SU-DHL-6 (cell line): ENCODE results near the gene LSP1.

Experiments
- H2AFZ ChIP-seq: fragments of 200-600 bp; sonication (generic); 2 replicates; pipeline ENCODE4 v1.6.1; 2014; ENCODE audit warnings: low read depth, mild to moderate bottlenecking, moderate library complexity, mixed read lengths, antibody characterized with exemption, low read length; ENCODE audit not compliant: severe bottlenecking
- H3F3A ChIP-seq: fragments of 200-600 bp; shearing (Covaris generic); 2 replicates; pipeline ENCODE4 v1.6.0; 2016; ENCODE audit warnings: antibody characterized with exemption, mild to moderate bottlenecking; ENCODE audit not compliant: insufficient read depth
- H3K27ac ChIP-seq: fragments of 200-600 bp; sonication (generic); 2 replicates; pipeline ENCODE4 v1.5.1; 2016; ENCODE audit warnings: low read depth, mild to moderate bottlenecking, low read length, moderate library complexity, mixed read lengths
- H3K27me3 ChIP-seq: fragments of 200-600 bp; sonication (generic), shearing (Covaris generic); 2 replicates; pipeline ENCODE4 v1.6.0; 2014; ENCODE audit warnings: mild to moderate bottlenecking, low read length
- H3K36me3 ChIP-seq: fragments of 200-600 bp; sonication (generic); 2 replicates; pipeline ENCODE4 v1.6.1; 2014; ENCODE audit warnings: mild to moderate bottlenecking, low read length, mixed read lengths
- H3K4me2 ChIP-seq: fragments of 300-600, 200-600 bp; shearing (Covaris generic), sonication (generic); 2 replicates; pipeline ENCODE4 v1.6.0; 2014; ENCODE audit warnings: low read length, low read depth, mild to moderate bottlenecking; ENCODE audit not compliant: poor library complexity, severe bottlenecking
- H3K4me3 ChIP-seq: fragments of 200-600 bp; sonication (generic); 2 replicates; pipeline ENCODE4 v1.5.1; 2014; ENCODE audit warnings: antibody characterized with exemption, low read length, mild to moderate bottlenecking, mixed read lengths; ENCODE audit not compliant: insufficient read depth, poor library complexity, severe bottlenecking
- H3K79me2 ChIP-seq: fragments of 200-600 bp; sonication (generic); 2 replicates; pipeline ENCODE4 v1.6.1; 2014; ENCODE audit warnings: mild to moderate bottlenecking, low read length, moderate library complexity; ENCODE audit not compliant: insufficient read depth
- H3K9ac ChIP-seq: fragments of 200-600 bp; sonication (generic); 2 replicates; pipeline ENCODE4 v1.7.0; 2014; ENCODE audit warnings: mild to moderate bottlenecking, low read length
- H3K9me2 ChIP-seq: fragments of 200-600 bp; sonication (generic); replicated peaks from 2 replicates; pipeline ENCODE4 v1.6.1; 2014; ENCODE audit warnings: low read length; ENCODE audit not compliant: insufficient read depth
- H3K9me3 ChIP-seq: fragments of 200-600 bp; sonication (generic); 2 replicates; pipeline ENCODE4 v1.6.1; 2014; ENCODE audit warnings: low read length, mixed read lengths; ENCODE audit not compliant: insufficient read depth
- H4K20me1 ChIP-seq: fragments of 200-600 bp; sonication (generic); 2 replicates; pipeline ENCODE4 v1.6.1; 2014; ENCODE audit warnings: low read depth, mild to moderate bottlenecking, antibody characterized with exemption, low read length, moderate library complexity, mixed read lengths
- EZH2phosphoT487 ChIP-seq: fragments of 200-600 bp; sonication (generic), shearing (Covaris generic); conservative IDR thresholded peaks from 2 replicates; pipeline ENCODE4 v1.6.1; 2018; ENCODE audit warnings: mild to moderate bottlenecking, antibody characterized with exemption, low read length, moderate library complexity, mixed read lengths
- TF ChIP-seq, protein P1 (sequence below): fragments of 200-600 bp; sonication (generic); IDR thresholded peaks from one replicate; pipeline ENCODE4 v1.5.1; 2017; ENCODE audit warnings: antibody characterized with exemption, mild to moderate bottlenecking, low read length, moderate library complexity; ENCODE audit not compliant: insufficient read depth, poor library complexity, severe bottlenecking

Gene LSP1

DNA sequence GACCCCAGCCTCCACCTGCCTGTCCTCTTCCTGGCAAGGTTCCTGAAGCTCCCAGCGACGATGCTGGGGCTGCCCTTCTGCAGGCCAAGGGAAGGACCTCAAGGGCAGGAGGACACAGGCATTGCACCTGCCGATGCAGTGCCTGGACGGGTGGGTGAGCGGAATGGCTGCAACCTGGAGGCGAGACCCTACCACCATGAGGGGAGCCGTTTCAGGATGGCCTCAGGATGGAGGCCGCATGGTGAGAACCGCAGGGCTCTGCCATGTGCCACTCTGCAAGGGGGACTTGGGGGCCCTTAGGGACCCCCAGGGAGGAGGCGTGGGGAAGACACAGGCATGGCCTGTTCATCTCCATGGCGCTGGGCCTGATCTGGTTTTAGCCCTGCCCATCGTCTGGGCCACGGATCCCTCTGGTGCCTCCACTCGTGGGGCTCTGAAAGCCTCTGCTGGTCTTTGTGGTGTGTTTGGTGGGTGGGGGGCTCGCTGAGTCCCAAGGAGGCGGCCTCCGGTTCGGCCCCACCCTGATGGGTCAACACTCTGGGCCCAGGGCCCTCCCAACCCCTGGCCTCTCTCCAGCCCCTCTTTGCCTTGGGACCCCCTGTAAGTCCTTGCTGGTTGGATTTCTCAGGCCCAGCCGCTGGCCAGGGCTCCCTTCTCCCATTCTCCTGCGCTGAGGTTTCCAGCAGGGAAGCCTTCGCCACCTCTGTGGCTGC, 1.3 kb upstream of the LSP1 start:
- H3K27ac ChIP-seq: peak overlapping the region; percentile 98

DNA sequence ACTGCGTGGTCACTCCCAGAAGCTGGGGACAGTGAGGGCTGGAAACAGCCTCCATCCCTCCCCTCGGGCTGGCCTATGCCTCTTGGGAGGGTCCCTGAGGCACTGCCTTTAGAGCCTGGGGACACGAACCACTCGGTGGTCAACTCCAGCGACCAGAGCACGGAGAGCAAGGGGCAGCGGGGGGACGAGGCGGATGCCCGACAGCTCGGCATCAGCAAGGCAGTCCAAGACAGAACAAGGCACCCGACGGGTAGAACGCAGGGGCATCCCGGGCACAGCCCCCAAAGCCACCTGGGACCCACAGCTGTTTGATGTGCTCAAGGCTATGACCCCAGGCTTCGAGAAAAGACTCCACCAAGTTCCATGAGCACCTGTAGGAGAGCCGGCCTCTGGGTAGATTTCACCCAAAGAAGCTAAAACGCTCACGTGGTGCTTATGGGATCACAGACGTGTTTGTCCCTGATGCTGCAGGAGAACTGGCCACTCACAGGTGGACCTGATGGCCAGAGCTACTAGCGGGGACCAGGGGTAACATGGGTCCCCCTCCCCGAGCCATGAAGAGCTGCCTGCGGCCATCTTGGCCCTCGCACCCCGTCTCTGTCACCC, 510 bp upstream of the LSP1 start:
- H3K79me2 ChIP-seq: peaks cover 34% of the 10 kb centered on the region
- H3K36me3 ChIP-seq: no peaks in the 10 kb centered on the region
- H3K9me2 ChIP-seq: no peaks in the 10 kb centered on the region
- peaks cover 10% of the 10 kb centered on the region; the same call in 1 of the 2 replicates for H4K20me1 ChIP-seq
- TF ChIP-seq, protein P1, sequence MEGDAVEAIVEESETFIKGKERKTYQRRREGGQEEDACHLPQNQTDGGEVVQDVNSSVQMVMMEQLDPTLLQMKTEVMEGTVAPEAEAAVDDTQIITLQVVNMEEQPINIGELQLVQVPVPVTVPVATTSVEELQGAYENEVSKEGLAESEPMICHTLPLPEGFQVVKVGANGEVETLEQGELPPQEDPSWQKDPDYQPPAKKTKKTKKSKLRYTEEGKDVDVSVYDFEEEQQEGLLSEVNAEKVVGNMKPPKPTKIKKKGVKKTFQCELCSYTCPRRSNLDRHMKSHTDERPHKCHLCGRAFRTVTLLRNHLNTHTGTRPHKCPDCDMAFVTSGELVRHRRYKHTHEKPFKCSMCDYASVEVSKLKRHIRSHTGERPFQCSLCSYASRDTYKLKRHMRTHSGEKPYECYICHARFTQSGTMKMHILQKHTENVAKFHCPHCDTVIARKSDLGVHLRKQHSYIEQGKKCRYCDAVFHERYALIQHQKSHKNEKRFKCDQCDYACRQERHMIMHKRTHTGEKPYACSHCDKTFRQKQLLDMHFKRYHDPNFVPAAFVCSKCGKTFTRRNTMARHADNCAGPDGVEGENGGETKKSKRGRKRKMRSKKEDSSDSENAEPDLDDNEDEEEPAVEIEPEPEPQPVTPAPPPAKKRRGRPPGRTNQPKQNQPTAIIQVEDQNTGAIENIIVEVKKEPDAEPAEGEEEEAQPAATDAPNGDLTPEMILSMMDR: no peak
- no peak for TF ChIP-seq EZH2phosphoT487
- peak overlapping the region; percentile 74 for H3K4me2 ChIP-seq
- peaks cover 22% of the 10 kb centered on the region for H3F3A ChIP-seq
- H3K27ac ChIP-seq: peak overlapping the region; percentile 98
- H3K27me3 ChIP-seq: no peaks in the 10 kb centered on the region
- peak overlapping the region; percentile 31 for H3K4me3 ChIP-seq
- no peaks in the 10 kb centered on the region for H3K9me3 ChIP-seq
- H2AFZ ChIP-seq: peak overlapping the region; percentile 57
- H3K9ac ChIP-seq: peak overlapping the region; percentile 69

More for the DNA sequence above, 1.3 kb upstream of the LSP1 start:
- no peak overlapping the region for H2AFZ ChIP-seq
- peak overlapping the region; percentile 31 for H3K4me3 ChIP-seq
- no peaks in the 10 kb centered on the region for H3K9me3 ChIP-seq
- H4K20me1 ChIP-seq: peaks cover 10% of the 10 kb centered on the region; the same call in 1 of the 2 replicates
- TF ChIP-seq EZH2phosphoT487: no peak
- TF ChIP-seq, protein P1: no peak
- no peaks in the 10 kb centered on the region for H3K36me3 ChIP-seq
- H3K9ac ChIP-seq: peak overlapping the region; percentile 69
- peak overlapping the region; percentile 74 for H3K4me2 ChIP-seq
- peaks cover 34% of the 10 kb centered on the region for H3K79me2 ChIP-seq
- H3F3A ChIP-seq: peaks cover 22% of the 10 kb centered on the region
- no peaks in the 10 kb centered on the region for H3K9me2 ChIP-seq
- no peaks in the 10 kb centered on the region for H3K27me3 ChIP-seq

DNA sequence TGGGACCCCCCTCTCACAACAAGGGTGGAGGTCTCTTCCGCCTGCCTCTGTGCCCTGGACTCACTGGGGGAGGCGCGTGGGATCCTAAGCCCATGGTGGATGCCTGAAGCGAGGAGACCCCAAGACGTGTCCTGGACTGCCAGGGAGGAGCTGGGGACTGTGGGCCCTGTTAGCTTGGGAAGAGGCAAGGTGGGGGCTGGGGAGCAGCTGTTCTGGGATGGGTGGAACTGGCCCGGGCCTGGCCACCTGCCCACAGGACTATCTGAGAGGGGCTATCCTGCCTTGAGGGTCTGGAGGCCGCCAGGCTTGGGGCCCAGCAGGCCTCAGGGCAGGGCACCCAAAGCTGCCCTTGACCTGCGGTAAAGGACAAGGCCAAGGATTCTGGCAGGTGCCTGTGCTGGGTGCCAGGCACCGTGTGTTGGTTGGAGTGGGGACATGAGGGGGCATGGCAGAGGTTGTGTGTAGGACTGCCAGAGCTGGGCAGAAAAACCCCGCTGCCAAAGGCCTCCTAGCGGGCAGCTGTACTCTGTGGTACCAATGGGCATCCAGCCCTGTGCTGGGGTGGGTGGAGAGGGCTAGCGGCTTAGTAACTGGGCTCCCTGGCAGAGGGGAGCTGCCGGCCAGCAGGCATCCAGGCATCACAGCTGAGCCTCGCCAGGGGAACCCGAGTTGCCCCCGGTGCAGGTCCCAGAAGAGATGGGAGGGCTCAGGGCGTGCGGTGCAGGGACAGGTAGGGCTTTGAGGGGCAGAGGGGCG, 670 bp downstream of the LSP1 start:
- Histone ChIP-seq H3K4me3 (peak overlapping the region; percentile 66), H3F3A (peaks cover 22% of the 10 kb centered on the region), H3K79me2 (peaks cover 34% of the 10 kb centered on the region), H3K27ac (peak overlapping the region; percentile 98), H3K9me3 (no peaks in the 10 kb centered on the region), H3K9ac (peak overlapping the region; percentile 69), H3K4me2 (peak overlapping the region; percentile 74), H4K20me1 (peaks cover 10% of the 10 kb centered on the region; the same call in 1 of the 2 replicates), H3K36me3 (no peaks in the 10 kb centered on the region), H3K27me3 (no peaks in the 10 kb centered on the region), H3K9me2 (no peaks in the 10 kb centered on the region), H2AFZ (no peak overlapping the region)
- TF ChIP-seq EZH2phosphoT487: no peak
- TF ChIP-seq, protein P1: peak; percentile 14
